Epidermal melanocyte (primary cell): ENCODE results near the gene CST8.
"Not testable (repeated sequence)": the region's sequence is repeated elsewhere in the genome, so short reads cannot be mapped to it uniquely, and the experiment has no call there.

ENCODE experiments used
- DNase-seq: peaks from one replicate; pipeline ENCODE4 v3.0.0; 2011; ENCODE audit warnings: low spot score; ENCODE audit not compliant: insufficient read length

Gene CST8

DNA sequence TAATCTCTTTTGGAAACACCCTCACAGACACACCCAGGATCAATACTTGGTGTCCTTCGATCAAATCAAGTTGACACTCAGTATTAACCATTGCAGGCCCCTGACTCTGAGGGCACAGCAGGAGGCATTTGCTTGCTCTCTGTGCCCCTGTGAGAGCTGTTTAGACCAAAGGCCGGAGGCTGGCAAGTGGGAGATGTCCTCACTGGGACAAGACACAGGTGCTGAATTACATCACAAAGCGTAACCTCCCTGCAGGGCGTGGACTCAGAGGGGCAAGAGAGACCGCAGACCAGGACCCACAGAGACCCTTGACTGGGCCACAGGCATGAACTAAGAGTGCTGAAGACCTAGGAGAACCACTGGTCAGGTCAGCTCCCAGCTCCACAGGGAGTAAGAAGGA lies at the start of gene CST8:
CST8 (plus strand) TSS at position 301 of the 400 bp plus-strand sequence. CDS start 551 bp downstream, outside the sequence.
- no peak for DNase-seq

GRCh38 chr20:23441850-23442313 lies 49.0 kb upstream of the CST8 start:
- DNase-seq = peak; percentile 78

- no peak for DNase-seq
Observed at GRCh38 chr20:23442436-23442835, 48.5 kb upstream of the CST8 start.

DNA sequence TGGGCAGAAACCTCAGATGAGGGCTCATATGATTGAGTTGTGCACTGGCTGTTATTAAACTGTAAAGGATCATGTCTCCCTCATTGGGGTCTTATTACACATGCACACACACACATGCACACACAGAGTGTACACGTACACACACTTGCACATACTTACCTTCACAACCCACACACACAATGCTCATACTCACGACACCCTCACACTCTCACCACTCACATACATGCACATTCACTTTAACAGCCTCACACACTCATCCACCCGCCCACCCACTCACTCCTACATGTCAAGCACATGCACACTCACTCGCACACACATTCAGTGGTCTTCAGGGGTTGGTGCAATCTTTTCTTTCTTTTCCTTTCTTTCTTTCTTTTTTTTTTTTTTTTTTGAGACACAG lies 46.1 kb upstream of the CST8 start:
- no peak for DNase-seq

DNA sequence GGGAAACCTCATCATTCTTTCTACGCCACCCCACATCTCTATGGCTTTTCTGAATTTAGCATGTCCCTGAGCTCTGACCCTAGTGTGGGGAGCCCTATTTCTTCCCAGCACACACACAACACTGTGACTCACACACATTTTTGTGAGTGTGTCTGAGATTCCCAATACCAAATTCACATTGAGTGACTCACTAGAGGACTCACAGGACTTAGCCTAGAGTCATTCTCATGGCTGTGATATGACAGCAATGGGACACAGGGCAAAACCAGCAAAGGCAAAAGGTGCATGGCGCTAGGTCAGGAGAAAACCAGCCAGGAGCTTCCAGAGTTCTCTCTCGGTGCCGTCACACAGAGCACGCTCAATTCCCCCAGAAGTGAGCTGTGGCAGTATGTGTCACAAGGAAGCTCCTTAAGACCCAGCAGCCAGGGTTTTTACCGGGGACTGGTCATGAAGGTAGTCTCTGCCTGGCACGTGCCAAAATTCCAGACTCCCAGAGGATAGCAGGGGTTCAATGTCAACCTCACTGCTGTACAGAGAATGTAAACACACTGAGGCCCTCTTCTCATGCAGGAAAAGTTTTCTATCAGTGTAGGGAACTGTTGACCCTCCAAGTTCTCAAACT lies 45.2 kb upstream of the CST8 start:
- no peak for DNase-seq

DNA sequence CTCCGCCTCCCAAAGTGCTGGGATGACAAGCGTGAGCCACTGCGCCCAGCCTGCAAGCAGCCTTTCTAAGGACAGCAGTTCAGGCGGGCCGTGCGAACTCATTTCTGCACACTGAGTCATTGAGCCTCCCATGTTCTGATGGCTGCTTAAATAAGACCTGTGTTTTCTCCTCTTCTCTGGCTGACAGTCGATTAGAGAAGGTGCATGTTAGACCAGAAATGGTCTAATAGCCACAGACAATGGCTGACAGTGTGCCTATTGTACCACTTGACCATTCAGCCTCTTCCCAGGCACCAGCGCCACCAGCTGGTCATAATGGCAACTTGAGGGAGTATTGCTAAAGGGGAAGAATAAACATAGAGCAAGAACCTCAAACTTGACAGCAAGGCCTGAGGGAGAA lies 44.4 kb upstream of the CST8 start:
- DNase-seq = no peak

- no peak for DNase-seq
Observed at GRCh38 chr20:23448167-23448566, 42.8 kb upstream of the CST8 start.

GRCh38 chr20:23449421-23449820 lies 41.5 kb upstream of the CST8 start:
- no peak for DNase-seq

GRCh38 chr20:23450877-23451276 lies 40.0 kb upstream of the CST8 start:
- no peak for DNase-seq

DNA sequence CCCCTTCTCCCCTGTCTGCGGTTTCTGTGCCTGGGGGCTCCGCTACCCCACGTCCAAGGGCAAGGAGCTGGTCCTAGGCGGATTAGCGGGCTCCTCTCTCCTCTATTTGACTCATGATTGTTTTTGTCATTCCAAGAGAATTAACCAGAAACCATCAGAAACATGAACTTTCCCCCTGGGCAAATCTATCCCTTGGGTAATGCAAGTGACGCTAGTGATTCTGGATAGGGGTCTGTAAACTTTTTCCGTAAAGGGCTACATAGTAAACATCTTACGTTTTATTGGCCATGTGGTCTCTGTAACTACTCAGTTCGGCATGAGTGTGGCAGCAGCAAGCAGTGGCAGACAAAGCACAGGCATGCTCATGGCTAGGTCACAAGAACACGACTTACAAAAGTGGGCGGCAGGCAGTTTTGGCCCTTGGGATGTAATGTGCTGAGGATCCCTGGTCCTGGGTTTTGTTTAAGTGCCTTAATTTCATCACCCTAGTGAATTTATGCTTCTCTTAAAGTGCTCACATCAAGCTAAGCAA lies 38.9 kb upstream of the CST8 start:
- DNase-seq = no peak

DNA sequence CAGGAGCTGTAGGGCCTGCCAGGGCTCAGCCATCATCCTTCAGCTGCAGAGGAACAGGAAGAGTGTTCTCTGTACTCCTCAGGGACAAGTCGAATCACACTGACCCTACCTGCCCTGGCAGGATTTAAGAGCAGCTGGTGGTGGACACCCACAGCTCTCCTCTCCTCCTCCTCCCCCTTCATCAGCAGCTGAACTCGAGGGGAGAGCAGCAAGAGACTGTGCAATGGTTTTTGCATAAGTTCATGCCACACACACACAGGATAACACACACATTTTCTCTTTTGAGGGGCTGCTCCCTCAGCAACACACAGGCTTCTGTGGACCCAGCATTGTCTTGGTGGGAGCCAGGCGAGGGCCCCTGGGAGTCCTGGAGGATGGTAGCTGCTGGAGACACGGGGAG lies 38.1 kb upstream of the CST8 start, which contains the start of gene CST11:
CST11 (minus strand) TSS at position 101 of the 400 bp plus-strand sequence; CDS start at position 36, 65 bp downstream.
- no peak for DNase-seq

DNA sequence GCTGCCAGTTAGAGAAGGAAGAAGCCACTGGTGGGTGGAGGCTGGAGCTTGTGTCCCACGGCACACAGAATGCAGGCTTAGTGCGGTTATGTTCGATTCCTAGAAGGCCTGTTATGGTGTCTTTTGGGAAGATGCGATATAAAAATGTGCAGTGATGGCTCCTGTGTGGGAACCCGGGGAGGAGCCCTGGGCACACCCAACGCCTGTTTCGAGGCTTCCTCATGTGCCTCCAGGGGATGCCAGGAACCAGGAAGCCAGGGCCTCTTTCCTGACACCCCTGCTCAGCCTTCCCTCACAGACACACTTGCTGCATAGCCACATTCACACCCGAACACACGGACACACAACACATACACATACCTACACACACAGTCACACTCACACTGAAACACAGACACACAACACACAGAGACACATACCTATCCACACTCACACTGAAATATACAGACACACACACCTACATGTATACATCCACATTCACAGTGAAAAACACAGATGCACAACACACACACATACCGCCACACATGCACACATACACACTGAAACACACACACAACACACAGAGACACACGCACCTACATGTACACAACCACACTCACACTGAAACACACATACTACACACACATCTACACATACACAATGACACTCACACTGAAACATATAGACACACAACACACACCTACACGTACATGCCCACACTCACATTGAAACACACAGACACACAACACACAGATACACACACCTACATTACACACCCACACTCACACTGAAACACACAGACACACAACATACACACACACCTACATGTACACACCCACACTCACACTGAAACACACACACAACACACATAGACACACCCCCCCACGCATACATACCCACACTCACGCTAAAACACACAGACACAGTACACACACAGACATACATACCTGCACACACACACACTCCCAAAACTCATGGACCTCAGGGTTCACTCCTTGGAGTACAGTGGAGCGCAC lies 37.1 kb upstream of the CST8 start:
- no peak for DNase-seq

DNA sequence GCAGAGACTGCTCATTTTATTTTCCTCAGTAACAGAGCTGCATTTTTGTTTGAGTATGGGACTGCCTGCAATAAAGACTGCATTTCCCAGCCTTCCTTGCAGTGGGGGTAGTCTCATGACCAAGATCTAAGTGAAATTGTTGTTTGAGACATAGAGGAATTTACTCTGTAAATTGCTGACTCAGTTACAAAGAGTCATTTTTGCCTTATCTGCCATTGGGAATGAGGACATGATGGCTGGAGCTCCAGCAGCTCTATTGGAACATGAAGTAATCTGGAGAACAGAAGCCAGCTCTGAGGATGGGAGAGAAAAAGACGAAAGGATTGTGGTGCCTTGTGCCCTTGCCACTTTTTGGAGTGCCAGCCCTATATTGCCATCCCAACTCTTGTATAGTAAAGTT lies 36.1 kb upstream of the CST8 start:
- no peak for DNase-seq

- DNase-seq = no peak
Observed at GRCh38 chr20:23455639-23456038, 35.3 kb upstream of the CST8 start.

DNA sequence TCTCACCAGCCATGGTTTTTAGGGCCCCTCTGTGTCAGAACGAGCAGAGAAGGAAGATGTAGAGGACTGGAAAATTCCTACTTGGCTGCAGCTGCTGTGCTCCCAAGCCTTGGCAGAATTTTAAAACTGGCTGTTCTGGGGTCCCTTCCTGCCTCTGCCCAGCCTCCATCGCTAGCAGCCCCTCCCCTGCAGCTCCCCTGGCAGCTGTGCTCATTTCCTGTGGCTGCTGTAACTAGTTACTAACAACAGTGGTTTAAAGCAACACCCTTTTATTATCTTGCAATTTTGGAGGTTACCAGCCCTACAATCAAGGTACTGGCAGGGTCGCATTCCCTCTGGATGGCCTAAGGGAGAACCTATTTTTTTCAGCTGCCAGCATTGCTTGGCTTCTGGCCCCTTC lies 34.5 kb upstream of the CST8 start:
- no peak for DNase-seq

GRCh38 chr20:23456873-23457272 lies 34.0 kb upstream of the CST8 start:
- no peak for DNase-seq

- no peak for DNase-seq
Observed at GRCh38 chr20:23459461-23460150, 31.3 kb upstream of the CST8 start.

GRCh38 chr20:23461180-23461579 lies 29.7 kb upstream of the CST8 start:
- no peak for DNase-seq

DNA sequence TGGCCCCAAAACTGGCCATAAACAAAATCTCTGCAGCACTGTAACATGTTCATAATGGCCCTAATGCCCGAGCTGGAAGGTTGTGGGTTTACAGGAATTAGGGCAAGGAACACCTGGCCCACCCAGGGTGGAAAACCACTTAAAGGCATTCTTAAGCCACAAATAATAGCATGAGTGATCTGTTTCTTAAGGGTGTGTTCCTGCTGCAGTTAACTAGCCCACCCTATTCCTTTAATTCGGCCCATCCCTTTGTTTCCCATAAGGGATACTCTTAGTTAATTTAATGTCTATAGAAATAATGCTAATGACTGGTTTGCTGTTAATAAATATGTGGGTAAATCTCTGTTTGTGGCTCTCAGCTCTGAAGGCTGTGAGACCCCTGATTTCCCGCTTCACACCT lies 24.0 kb upstream of the CST8 start:
- not testable (repeated sequence) for DNase-seq

DNA sequence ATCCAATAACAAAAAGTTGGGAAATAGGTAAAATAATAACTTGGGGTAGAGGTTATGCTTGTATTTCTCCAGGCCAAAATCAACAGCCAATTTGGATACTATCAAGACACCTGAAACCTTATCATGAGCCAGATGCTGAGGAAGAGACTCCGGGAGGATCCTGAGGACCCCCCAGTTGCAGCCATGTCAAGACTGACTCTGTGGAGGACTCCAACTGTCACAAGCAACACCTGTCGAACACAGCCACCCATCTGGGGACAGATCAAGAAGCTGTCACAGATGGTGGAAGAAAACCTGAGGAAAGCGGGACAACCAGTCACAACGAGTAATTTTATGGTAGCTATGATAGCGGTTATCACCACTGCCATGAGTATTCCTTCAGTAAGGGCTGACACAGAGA lies 18.6 kb upstream of the CST8 start:
- DNase-seq = not testable (repeated sequence)

DNA sequence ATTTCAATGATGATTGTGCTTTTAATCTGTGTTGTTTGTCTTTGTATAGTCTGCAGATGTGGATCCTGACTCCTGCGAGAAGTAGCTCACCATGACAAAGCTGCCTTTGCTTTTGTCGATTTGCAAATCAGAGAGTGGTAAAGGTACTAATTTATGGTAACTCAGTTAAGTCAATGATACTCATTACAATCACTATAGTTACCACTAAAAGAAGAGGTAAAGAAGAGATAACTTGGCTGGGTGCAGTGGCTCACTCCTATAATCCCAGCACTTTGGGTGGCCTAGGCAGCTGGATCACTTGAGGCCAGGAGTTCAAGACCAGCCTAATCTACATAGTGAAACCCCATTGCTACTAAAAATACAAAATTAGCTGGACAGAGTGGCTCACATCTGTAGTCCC lies 17.6 kb upstream of the CST8 start:
- not testable (repeated sequence) for DNase-seq

GRCh38 chr20:23475395-23475794 lies 15.5 kb upstream of the CST8 start:
- no peak for DNase-seq
